ELR (cell line): ENCODE data around the gene MALRD1.

Experiments
- DNase-seq: peaks from one replicate; pipeline ENCODE4 v3.0.0-alpha.2; 2015; ENCODE audit warnings: low read depth

MALRD1 gene

DNA sequence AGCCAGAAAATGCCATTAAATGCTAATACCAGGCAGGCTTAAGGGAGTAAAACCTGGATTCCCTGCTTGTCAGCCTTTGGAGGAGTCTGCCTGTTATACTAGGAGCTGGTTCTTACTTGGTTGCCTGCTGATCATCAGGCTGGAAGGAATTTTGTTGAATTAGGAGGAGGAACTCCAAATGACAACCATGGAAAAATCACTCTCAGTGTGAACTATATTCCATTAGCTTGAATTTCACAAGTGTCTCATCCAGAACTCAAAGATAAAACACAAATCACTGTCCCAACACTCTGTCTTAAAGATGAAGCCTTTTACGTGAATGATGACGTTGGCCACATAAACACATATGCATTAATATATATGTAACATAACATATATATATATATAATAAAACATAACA lies 528.8 kb downstream of the MALRD1 start:
- DNase-seq: no peak

DNA sequence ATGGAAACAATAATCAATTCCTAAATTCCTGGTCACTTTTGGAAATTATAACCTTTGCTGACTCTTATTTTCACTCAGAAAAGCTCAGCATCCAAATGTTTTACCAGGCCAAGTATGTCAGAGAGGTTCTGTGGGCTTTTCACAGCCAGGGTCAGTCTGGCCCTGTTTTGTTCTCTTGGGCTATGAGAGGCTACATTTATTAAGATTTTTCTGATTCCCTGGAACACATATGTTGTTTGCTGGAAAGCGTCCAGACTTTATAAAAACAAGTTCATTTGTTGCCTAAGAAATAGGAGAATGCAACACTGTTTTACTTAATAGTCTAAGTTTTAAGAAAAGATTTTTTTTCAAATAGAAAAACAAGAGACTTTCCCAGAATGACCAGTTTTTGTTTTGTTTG lies 529.2 kb downstream of the MALRD1 start:
- DNase-seq: no peak

DNA sequence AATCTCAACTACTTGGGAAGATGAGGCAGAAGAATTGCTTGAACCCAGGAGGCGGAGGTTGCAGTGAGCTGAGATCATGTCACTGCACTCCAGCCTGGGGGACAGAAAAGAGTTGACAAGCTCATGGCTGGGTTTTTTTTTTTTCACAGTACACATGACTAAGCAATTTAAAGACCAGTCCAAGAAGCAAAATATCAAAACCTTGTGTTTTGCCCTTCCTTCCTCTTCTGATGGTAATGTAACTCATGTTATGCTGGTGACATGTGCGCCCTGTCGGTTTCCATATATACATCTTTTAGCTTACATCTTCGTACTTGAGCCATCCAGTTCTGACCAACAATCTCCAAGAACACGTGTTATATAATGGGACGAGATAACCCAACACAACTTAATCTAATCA lies 530.0 kb downstream of the MALRD1 start:
- DNase-seq: no peak

DNA sequence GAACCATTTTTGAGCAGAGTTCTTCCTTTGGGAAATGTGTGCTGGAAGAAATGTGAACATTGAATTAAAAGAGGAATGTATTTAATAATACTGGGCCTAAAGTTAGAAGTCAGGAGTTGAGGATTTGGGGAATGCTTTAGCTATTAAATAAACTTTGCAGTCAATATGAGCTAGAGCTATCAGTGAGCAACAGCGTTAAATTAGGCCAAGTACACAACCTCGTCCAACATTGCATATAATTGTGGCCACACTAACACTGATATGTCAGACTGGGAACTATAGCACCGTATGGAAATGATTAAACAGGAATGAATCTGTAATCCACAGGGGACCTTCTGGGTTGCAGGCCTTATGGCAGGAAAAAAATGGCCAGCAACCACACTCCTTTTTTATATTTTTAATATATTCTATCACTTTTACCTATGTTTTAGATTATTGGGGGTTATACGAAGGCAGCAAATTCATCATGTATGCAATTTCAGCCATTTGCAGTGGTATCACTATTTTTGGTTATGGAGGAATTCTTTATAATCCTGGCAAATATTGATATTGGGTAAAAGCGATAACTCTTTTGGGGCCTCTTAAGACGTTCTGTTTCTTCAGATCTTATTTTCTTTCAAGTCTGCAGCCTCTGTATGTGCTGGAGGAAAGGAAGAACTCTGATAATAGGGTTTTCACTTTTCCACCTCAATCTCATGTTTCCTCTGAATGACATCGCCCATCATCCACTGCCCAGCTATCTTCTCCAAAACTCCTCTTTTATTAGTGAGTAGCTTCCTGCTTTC lies 531.4 kb downstream of the MALRD1 start:
- DNase-seq: no peak

DNA sequence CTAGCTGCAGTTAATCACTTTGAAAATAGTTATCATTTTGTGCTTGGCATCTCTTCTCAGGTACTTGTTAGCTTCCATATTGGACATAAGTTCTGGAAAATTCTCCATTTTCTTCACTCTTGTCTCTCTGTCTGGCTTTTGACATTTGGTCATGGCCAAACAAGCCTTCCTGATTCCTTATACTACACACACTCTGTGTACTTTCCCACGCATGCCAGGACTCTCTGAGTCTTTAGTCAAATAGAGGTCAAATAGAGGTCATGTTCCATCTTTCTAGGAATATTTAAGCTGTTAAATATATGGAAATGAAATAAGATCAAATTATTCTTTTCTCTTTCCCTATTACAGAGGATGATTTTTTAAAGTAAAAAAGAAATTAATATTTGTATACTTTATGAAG lies 532.1 kb downstream of the MALRD1 start:
- DNase-seq: no peak

- DNase-seq: no peak
Observed at GRCh38 chr10:19588608-19589007, 540.0 kb downstream of the MALRD1 start.

DNA sequence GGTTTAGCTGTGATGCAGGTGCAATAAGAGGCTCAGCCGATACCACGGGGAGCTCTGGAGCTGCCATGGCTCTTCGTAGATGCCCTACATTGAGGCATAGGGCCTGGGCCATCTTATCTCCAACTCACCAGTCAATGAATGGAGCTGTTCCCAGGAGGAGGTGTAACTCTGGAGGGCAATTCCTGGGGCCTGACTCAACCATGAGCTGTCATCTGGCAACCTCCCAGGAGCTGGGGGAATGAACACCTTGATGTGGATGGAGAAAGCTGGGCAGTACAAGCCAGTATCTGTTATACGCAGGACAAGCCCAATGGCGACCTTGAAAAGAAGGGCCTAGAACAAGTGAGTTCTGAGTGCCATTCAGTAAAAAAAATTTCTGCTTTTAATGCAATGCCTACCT lies 543.7 kb downstream of the MALRD1 start:
- peak; percentile 14 for DNase-seq

- DNase-seq: no peak
Observed at GRCh38 chr10:19595212-19595845, 546.7 kb downstream of the MALRD1 start.

GRCh38 chr10:19605806-19606205 lies 557.2 kb downstream of the MALRD1 start:
- DNase-seq: no peak

DNA sequence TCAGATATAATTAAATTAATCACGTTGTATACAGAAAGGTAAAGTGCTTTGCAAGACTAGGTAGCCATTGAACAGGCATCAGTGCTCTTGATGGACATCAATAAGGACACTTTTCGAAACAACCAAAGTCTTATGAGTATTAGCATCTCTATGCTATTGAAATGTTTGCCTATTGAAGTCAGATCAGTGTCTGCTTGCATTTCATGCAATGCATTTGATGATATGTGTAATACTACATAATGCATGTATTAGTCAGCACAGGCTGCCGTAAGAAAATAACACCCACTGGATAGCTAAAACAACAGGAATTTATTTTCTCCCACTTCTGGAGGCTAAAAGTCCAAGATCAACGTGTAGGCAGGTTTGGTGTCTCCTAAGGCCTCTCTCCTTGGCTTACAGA lies 558.4 kb downstream of the MALRD1 start:
- no peak for DNase-seq

GRCh38 chr10:19611775-19612174 lies 563.2 kb downstream of the MALRD1 start:
- DNase-seq: no peak

DNA sequence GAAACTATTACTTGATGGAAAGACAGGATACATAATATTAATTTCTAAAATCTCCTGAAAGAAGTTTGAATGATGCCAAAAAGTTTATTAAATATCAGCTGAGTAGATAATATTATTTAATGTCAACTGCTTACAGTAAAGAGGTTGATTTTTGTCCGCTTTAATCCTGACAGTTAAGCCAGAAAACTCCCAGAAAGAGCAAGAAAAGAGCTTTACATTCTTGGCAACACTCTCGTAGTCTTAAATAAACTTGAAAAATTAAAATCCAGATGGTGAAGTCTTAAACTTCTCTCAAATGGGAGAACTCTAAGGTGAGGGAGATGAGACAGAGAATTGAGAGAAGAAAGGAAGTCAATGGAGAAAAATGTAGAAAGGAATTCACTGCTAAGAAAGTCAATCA lies 568.4 kb downstream of the MALRD1 start:
- DNase-seq: no peak

- peak; percentile 1 for DNase-seq
Observed at GRCh38 chr10:19620811-19621210, 572.2 kb downstream of the MALRD1 start.

DNA sequence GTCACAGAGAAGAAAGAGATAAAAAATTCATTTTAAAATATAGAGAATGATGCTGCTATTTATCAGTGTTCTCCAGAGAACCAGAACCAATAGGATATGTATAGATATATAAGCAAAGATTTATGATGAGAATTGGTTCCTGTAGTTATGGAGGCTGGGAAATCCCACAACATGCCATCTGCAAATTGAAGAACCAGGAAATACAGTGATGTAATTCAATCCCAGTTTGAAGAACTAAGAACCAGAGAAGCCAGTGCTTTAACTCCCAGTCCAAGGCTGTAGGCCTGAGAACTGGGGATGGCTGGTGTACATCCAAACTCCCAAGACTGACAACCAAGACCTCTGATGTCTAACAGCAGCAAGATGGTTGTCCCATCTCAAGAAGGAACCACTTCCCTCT lies 574.7 kb downstream of the MALRD1 start:
- no peak for DNase-seq

DNA sequence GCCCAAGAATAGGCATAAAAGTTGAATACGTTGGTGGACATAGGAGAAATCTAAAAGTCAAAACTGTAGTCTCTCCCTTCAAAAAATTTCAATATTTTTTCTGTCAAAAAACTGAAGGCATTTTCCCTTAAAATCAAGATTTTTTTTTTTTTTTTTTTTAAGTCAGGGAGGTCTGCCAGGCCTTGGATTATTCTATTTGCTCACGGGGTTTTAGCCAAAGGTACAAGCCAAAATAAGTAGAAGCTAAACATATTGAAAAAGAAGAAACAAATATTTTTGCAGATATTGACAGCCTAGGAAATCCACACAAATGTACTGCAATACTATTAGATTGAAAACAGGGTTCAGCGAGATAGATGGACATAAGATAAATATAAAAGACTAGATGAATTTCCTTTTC lies 577.6 kb downstream of the MALRD1 start:
- no peak for DNase-seq

DNA sequence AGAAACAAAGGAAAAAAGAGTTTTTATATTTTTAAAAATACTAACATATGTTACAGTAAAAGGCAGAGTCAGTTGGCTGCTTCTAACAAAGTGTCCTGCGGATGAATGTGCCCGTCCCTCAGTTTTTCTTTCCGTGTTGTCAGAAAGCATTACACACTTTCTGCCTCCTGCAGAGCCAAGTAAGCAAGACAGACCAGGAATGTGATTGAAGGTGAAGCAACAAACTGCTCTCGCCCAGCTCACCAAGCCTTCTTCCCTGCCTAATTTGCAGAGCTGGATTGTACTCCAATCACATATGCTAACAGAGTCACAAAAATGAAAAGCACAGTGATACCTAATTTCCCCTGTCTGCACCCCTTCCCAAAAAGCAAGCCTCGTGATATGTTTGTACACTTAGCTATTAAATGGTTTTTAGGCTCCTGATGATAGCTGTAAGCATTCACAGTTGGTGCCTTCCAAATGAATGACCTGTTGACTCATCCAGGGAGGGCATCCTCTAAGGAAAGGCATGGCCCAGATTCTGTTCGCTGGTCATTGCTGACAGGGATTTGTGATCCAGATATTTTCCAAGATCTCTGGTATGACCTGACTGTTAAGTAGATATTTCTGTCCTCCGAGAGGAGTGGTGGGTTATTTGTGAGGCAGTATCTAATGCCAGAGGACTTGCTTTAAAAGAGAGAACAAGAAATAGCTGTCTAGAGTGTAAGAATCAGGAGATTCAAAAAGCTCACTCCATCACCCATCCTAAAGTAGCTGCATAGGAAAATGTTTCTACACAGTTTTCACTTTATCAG lies 580.4 kb downstream of the MALRD1 start:
- no peak for DNase-seq

GRCh38 chr10:19629567-19629966 lies 581.0 kb downstream of the MALRD1 start:
- no peak for DNase-seq

DNA sequence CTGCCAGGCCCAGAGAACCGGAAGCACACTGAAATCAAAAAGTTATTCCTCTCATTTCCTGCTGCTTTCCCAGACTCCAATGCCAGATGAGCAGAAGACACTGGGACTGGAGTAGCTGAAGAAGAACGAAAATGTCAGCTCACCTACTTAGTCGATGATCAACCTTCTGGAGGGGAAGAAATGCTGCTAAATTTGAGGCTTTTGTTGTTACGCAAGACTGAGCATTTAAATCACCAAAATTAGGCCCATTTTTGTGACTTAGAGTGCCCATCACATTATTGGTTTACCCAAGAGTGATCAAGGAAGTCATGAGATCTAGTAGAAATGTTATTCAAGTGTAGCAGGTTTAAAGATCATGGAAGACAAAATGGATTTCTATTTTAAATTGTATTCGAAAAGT lies 585.6 kb downstream of the MALRD1 start:
- DNase-seq: no peak

- peak; percentile 65 for DNase-seq
Observed at GRCh38 chr10:19638182-19638895, 589.7 kb downstream of the MALRD1 start.

- DNase-seq: no peak
Observed at GRCh38 chr10:19638896-19639233, 590.3 kb downstream of the MALRD1 start.

- no peak for DNase-seq
Observed at GRCh38 chr10:19640566-19641263, 592.1 kb downstream of the MALRD1 start.

- peak; percentile 51 for DNase-seq
Observed at GRCh38 chr10:19651549-19651948, 602.9 kb downstream of the MALRD1 start.
